GM18909 (cell line): ENCODE measurements around the gene RAB4A.
"Not testable (repeated sequence)": the region's sequence is repeated elsewhere in the genome, so short reads cannot be mapped to it uniquely, and the experiment has no call there.

Source experiments
- ATAC-seq: cut with Tn5 transposase; IDR thresholded peaks from one replicate; pipeline ENCODE4 v1.9.1; 2021; ENCODE audit warnings: mild to moderate bottlenecking; ENCODE audit not compliant: unreplicated experiment, poor library complexity

The RAB4A gene

DNA sequence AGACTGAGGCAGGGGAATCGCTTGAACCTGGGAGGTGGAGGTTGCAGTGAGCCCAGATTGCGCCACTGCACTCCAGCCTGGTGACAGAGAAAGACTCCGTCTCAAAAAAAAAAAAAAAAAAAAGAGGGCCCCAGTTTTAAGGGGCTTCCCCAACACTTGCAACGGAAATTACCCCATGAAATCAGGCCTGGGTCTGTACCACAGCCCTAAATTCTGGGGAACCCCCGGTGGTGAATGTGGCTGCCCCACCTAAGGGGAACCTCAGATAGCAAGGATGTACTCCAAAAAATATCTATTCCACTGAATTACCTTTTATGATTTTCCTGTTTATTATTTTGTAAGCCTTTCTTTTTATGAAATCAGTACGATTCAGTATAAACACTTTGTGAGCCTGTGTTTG is 56.9 kb downstream of the RAB4A start:
- not testable (repeated sequence) for ATAC-seq

DNA sequence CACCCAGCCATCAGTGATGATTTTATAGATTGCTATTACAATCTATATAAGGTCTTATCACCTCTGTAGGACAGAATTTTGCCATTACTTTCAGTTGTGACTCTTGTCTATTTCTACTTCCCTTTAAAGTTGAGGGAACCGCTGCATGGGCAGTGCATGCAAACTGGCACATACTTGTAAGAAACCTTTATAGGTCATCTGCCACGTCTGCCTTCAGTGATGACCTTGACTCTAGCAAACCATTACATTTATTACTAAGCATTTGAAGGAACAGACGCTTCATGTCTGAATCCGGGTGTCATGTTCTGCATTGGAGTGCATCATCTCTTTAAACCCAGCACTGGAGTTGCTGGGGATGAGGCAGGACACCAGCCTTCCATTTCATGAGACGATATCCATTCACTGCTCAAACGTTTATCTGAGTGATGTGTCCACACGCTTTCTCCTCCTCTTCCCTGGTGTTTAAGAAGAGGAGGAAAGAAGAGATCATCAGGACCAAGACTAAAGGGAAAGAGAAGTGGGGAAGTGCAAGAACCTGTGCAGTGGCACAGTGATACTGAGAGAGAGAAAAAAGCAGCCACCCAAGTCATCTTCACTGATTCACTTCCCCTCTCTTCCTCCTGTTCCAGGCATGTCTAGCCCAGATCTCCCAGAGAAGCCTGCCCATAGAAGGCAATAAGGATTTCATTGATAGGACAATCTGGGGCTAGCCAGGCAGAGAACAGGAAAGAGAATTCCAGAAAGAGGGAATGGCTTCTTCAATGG is 57.9 kb downstream of the RAB4A start:
- ATAC-seq = no peak

DNA sequence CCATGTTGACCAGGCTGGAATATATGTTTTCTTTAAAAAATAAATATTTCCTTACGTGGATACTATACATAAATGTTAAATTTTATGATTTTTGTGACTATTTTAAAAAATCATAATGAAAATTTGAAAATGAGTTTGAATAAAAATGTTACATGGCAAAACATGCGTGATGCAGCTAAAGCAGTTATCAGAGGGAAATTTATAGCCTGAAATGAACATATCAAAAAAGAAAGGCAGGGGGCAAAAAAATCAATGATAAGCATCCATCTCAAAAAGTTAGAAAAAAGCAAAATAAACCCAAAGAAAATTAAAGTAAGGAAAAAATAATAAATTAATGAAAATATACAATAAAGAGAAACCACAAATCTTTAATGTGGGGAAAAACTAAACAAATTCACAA is 63.4 kb downstream of the RAB4A start:
- ATAC-seq = no peak

DNA sequence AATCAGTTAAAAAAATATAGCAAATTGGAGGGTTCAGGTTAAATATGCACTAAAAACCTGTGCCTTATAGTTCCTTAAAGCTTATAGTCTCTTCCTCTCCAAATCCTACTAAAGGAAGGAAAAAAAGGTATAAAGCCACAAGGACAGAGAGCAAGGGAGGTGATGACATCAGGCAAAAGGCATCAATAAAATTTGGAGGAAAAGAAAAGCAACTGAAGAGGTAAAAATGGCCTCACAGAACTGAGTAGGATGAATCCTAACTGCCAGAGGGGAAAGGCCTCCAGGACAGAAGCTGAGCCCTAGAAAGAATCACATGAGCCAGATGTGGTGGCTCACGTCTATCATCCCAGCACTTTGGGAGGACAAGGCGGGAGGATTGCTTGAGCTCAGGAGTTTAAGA is 63.8 kb downstream of the RAB4A start:
- ATAC-seq = no peak

DNA sequence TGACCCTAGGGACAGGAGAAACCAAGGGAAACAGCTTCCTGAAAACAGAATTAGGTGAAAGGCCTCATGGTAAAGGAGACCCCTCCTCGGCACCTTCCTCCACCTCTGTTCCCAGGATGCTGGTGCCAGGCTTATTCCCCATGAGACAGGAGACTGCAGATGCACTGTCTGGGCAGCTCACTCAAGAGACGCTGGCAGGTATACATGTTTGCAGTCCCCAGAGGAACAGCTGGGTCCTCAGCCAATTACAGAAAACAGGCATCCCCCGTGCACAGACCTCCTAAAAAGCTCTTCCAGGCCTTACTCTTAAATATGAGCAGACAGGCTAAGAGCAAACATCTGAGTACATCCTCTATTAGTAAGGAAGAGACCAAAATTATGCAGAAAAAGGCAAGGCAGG is 65.4 kb downstream of the RAB4A start:
- no peak for ATAC-seq

DNA sequence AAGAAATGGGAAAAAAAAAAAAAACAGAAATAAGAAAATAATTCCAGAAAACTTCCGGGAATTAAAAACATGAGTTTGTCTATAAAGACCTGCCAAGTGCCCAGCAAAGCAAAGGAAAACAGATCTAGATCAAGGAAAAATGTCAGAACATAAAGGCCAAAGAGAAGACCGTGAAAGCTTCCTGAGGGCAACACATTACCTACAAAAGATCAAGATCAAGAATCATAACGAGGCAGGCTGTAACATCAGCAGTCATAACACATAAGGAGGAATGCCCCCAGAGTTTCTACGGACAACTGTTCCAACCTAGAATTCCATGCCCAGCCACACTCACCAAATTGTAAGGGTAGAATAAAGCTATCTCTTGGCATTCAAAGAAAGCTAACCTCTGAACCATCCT is 68.2 kb downstream of the RAB4A start:
- no peak for ATAC-seq

DNA sequence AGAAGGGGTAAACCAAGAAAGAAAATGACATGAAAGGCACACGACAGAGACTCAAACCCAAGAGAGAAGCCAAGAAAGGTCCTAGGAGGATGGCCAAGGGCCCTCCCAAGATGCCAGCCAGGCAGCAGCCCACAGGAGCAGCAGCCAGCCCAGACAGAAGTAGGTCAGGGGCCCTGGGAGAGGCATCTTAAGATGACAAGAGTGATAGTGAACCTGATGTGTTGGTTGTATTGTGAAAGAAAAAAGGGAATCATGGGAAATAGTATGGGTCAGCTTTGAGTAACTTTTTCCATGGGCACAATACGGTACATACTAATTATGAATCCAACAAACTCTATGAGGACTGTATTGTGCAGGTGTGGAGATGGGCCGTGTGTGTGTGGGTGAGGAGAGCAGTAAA is 68.6 kb downstream of the RAB4A start:
- ATAC-seq = no peak

DNA sequence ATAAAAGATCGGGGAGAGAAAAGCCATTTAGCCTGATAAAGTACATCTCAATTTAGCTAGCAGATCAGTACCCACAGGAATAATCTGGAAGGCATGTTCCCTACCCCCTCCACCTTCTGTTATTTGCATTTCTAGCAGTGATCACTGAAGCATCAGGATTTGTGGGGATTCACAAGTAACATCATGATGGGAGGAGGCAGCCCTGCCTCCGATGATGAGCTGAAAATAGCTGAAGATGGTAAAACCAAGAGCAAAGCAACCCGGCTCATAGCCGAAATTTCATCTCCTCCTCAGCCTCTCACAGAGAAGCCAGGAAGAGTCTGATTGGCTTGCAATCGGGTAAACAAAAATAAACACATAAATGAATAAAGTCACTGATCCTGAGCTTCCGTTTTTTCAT is 69.6 kb downstream of the RAB4A start:
- no peak for ATAC-seq

DNA sequence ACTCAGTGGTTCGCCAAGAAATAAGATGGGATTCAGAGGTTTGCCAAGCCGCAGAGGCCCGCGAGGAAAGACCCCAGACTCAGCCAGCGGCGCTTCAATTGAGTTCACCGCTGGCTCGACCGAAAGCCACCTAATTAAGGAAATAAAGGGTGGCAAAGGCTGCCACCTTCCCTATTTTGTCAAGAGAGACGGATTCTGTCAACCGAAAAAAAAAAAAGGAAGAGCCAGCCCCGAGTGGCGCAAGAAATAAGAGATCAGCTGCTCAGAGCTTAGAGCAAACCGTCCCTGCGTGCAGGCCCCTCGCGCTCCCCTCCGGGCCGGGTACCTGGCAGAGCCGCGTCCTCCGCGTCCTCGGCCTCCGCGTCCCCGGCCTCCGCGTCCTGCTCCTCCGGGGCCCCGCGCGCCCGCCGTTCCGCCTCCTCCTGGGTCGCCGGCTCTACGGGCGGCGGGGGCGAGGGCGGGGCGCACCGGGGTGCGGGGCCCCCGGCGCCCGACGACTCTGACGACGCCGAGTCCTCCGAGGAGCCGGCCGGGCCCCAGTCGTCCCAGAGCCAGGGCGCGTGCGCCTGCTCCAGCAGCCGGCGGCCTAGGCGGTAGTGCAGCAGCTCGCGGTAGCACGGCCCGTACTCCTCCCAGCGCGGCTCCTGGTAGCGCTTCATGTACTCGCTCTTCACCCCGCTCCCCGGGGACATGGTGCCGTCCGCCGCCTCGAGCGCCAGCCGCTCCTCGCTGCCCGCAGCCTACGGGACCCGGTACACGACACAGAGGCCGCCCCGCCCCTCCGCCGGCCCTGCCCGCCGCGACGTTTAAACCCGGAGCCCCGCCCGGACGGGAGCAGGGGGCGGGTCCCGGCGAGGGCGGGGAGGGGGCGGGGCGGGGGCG is 71.1 kb downstream of the RAB4A start:
- peak; percentile 72 for ATAC-seq

DNA sequence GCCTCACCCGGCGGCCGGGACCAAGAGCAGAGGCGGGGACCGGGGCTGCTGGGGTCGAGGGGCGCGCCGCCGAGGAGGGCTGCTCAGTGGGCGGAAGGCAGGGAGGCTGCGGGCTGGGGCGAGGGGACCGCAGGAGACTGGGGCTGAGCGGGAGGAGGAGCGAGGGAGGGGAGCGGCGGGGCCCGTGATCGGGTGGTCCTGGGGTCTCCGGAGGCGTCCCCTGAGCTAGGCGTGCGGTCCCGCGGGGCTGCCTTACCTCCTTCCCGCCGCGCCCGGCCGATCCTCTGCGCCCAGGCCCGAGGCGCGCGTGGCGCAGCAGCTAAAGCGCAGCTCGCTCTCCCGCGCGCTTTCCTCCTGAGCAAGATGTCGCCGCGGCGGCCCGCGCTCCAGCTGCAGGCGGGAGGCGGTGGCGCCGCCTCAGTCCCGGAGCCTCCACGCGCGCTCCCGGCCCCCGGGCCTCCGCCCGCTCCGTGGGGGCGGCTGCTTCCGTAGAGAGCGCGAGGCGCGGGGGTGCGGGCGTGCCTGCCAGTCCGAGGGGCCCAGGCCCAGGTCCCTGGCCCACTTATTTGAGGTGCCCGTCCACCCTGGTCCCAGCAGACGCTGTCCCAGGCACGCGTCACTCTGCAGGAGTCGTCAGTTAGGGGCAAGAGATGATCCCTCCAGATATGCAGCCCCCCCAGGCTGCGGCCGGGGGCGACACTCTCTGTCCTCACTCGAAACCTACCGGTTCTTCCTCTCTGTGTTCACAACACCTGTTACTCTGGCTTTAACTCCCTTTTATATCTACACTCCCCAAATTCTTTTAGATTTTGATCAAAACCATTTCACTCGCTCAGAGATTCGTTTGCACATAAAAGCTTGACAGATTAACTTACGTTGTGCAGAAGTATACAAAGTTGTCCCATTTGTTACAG is 72.0 kb downstream of the RAB4A start, which contains the start of gene CCSAP:
Gene CCSAP (minus strand): TSS at position 392 of the 914 bp plus-strand sequence. CDS start 582 bp downstream, outside the sequence.
- peak; percentile 39 for ATAC-seq

DNA sequence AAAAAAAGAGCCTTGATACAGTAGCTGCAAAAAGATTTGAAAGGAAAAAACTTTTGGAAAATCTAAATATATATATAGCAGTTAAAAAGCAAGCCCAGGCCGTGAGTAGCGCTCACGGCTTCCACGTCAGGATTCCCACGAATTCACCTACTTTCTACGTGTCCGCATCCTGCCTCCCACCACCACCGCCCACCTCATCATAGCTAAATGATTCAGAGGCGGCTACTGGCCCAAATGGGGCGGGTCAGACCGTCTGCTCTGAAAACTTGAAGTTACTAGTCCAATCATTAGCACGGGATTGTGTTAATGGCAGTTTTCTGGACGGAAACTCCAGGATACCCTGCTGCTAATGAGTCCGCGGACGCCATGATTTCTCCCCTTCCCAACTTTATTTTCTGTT is 73.2 kb downstream of the RAB4A start:
- ATAC-seq = no peak

DNA sequence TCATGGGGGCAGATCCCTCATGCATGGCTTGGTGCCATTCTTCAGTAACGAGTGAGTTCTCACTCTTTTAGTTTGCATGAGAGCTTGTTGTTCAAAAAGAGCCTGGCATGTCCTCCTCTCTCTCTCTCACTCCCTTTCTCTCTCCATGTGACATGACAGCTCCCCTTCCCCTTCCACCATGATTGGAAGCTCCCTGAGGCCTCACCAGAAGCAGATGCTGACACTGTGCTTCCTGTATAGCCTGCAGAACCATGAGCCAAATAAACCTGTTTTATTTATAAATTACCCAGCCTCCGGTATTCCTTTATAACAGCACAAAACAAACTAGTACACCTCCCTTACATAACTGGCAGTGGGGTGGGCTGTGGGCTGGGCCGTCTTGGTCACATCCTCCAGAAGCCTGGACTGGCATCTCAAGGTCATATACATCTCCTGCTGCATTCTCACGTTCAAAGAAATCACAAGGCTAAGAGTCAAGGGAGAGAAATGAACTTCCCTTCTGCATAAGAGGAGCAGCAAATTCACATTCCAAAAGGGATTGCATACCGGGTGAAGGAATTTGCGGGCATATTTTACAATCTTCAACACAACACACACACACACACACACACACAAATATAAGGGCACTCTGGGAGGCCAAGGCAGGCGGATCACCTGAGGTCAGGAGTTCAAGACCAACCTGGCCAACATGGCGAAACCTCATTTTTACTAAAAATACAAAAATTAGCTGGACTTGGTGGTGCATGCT is 74.2 kb downstream of the RAB4A start:
- ATAC-seq = no peak

DNA sequence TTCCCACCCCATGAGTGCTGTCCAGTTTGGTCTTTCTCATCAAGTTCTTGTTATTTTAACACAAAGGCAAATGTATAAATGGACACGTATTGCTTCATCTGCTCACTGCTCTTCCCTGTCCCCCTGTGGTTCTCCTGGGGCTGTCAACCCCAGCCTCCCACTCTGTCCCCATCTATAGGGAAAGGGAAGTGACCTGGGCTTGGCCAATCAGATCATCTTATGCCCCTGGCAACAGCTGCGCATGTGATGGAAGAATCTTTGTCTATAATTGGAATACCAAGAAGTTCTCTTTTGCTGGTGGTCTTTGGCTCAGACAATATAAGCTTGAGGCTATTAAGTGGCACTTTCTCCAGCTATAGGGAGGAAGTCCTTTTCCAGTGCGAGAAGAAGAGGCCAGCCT is 76.6 kb downstream of the RAB4A start:
- no peak for ATAC-seq

DNA sequence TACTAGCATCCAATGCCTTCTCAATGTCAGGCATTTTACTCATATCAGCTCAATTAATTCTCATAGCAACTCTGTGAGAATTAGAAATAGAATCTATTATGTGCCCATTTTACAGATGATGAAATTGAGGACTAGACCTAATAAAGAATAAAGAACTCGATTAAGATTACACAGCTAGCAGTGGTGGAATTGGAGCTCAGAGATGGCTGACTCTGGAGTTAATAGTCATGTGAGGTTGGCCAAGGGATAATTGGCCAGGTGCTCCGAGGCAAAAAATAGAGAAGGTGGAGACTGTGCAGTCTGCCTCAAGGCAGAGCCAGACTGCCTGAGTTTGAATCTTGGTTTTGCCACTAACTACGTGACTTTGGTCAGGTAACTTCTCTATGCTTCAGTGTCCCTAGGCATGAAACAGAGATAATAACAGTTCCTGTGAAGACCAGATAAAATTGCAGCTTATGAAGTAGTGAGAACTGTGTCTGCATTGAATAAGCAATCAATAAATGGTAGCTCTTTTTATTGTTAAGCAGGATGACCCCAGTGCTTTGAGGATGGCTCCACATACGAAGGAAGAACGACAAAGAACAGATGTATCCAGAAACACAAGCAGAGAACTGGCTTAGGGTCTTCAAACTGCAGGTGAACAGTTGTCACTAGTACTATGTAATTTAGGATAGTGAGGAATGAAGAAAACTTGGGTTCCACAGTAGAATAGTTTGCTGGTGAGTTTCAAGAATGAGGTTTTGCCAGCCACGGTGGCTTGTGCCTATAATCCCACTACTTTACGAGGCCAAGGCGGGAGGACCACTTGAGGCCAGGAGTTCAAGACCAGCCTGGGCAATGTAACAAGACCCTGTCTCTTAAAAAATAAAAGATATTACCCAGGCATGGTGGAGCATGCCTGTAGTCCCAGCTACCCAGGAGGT is 78.8 kb downstream of the RAB4A start:
- no peak for ATAC-seq

DNA sequence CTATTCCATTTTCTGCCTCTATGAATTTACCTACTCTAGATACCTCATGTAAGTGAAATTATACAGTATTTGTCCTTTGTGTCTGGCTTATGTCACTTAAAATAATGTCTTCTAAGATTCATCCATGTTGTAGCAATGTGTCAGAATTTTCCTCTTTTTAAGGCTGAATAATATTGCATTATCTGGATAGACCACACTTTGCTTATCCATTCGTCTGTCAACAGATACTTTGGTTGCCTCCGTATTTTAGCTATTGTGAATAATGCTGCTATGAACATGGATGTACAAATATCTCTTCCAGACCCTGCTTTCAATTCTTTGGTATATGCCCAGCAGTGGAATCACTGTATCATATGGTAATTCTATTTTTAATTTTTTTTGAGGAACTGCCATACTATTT is 82.1 kb downstream of the RAB4A start:
- ATAC-seq = no peak

DNA sequence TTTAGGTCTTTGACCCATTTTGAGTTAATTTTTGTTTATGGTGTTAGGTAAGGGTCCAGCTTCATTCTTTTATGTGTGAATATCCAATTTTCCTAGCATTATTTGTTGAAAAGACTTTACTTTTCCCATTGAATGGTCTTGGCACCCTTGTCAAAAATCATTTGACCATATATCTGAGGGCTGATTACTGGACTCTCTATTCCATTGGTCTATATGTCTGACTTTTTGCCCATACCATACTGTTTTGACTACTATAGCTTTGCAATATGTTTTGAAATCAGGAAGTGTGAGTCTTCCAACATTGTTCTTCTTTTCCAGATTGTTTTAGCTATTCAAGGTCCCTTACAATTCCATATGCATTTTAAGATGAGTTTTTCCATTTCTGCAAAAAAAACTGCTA is 83.3 kb downstream of the RAB4A start:
- ATAC-seq = no peak
